ENCODE results near the gene DPP3. TPM values are rescaled to one million over a fixed set of nuclear protein-coding genes. Genes with fewer than 3 reads are reported as not detected.
"Not testable (repeated sequence)": the region's sequence is repeated elsewhere in the genome, so short reads cannot be mapped to it uniquely, and the experiment has no call there.

The DPP3 gene
- total RNA-seq, 4 donors from 2014 or later, result 15.5 to 48.5 (median 20.1) TPM

DNA sequence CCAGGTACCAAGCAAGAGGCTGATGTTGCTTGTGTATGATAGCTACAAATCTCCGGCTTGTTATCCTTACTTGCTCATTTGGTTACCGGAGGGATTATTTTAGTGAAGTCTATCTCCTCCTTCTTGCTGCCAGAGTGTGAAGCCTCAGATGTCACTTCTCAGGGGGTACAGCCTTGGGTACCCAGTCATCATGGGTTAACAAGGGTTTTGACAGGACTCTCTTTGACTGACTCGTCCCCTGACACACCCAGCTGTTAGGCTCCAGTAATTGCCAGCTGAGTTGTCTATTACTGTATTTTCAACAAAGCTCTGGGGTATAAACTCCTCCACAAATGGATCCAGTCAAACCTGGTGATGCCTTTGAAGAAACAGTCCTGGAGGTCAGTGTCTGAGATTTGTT lies 25.4 kb upstream of the DPP3 start:
- intact Hi-C loops (cut with DNase I; ENCODE audit: low total_unique reads), result no loop called here
- WGBS, 2 donors, result 61 to 72% methylated on average over 3 of the region's 3 CpGs
- TF ChIP-seq, protein P1, sequence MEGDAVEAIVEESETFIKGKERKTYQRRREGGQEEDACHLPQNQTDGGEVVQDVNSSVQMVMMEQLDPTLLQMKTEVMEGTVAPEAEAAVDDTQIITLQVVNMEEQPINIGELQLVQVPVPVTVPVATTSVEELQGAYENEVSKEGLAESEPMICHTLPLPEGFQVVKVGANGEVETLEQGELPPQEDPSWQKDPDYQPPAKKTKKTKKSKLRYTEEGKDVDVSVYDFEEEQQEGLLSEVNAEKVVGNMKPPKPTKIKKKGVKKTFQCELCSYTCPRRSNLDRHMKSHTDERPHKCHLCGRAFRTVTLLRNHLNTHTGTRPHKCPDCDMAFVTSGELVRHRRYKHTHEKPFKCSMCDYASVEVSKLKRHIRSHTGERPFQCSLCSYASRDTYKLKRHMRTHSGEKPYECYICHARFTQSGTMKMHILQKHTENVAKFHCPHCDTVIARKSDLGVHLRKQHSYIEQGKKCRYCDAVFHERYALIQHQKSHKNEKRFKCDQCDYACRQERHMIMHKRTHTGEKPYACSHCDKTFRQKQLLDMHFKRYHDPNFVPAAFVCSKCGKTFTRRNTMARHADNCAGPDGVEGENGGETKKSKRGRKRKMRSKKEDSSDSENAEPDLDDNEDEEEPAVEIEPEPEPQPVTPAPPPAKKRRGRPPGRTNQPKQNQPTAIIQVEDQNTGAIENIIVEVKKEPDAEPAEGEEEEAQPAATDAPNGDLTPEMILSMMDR (IDR thresholded peaks at IDR 0.05), result no peak
- H3K4me3 ChIP-seq (ENCODE audit: low read depth, poor library complexity, severe bottlenecking), result no peak overlapping the region
- no peak for DNase-seq (ENCODE audit: low spot score in 2 of 2)

DNA sequence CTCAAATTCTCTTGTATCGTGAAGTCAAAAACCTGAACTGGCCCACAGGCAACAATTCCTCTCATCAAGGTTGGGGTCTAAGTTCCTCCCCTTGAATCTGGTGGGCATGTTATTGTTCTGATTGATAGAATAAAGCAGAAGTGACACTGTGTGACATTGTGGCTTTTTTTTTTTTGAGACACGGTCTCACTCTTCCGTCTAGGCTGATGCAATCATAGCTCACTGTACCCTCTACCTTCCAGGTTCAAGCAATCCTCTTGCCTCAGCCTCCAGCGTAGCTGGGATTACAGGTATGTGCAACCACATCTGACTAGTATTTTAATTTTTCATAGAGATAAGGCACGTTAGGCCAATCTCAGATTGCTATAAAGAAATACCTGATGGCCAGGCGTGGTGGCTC lies 22.4 kb upstream of the DPP3 start:
- intact Hi-C loops (cut with DNase I; ENCODE audit: low total_unique reads), result no loop called here
- 89 to 93% methylated on average over 6 of the region's 6 CpGs for WGBS, 2 donors
- no peak for TF ChIP-seq POLR2A (IDR thresholded peaks at IDR 0.05)
- TF ChIP-seq, protein P1 (IDR thresholded peaks at IDR 0.05), result no peak
- DNase-seq (ENCODE audit: low spot score in 2 of 2), result no peak
- no peak overlapping the region for H3K4me3 ChIP-seq (ENCODE audit: low read depth, poor library complexity, severe bottlenecking)

DNA sequence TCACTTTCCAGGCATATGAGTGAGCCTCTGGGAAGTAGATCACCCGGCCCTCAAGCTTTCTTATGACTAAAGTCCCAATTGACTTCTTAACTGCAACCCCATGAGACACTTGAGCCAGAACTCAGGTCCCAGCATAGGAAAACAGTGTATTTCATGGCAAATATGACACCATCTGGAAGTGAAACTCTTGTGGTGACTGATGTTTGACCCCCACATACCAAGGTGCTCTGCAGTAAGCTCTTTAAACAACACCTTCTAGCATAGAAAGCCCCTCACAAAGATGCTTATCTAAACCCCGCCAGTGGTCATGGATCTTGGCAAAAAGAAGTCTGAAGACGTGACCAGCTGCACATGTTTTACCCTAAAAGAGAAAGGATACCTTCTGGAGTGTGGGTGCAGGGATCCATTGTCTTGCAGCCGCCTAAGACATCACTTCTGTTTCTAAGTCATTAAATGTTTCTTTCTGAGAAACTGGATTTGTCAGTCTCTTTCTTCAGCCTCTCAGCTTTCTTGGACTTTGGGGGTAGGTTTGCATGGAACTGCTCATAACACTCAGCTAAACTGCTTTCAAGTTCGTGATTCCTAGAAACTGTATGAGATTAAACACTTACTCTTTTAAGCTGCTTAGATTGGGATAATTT lies 21.0 kb upstream of the DPP3 start:
- H3K4me3 ChIP-seq (ENCODE audit: low read depth, poor library complexity, severe bottlenecking), result no peak overlapping the region
- DNase-seq (ENCODE audit: low spot score in 2 of 2), result no peak
- intact Hi-C loops (cut with DNase I; ENCODE audit: low total_unique reads), result no loop called here
- WGBS, 2 donors, result 67 to 78% methylated on average over 5 of the region's 5 CpGs
- no peak for TF ChIP-seq POLR2A (IDR thresholded peaks at IDR 0.05)
- TF ChIP-seq, protein P1 (IDR thresholded peaks at IDR 0.05), result no peak

DNA sequence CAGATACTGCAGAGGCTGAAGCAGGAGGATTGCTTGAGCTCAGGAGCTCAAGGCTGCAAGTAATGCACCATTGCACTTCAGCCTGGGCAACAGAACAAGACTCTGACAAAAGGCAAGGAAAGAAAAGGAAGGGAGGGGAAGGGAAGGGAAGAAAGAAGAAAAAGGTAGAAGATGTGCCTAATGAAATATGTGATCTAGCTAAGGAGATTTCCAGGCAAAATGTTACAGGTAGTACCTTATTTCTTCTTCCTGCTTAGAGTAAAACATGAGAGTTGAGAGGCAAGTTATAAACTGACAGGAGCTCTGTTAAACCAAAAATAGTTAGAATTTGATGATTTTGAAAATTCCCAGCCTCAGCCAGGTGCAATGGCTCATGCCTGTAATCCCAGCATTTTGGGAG lies 18.2 kb upstream of the DPP3 start:
- no peak for DNase-seq (ENCODE audit: low spot score in 2 of 2)
- H3K4me3 ChIP-seq (ENCODE audit: low read depth, poor library complexity, severe bottlenecking), result no peak overlapping the region
- TF ChIP-seq, protein P1 (IDR thresholded peaks at IDR 0.05), result no peak
- no peak for TF ChIP-seq POLR2A (IDR thresholded peaks at IDR 0.05)
- intact Hi-C loops (cut with DNase I; ENCODE audit: low total_unique reads), result no loop called here

DNA sequence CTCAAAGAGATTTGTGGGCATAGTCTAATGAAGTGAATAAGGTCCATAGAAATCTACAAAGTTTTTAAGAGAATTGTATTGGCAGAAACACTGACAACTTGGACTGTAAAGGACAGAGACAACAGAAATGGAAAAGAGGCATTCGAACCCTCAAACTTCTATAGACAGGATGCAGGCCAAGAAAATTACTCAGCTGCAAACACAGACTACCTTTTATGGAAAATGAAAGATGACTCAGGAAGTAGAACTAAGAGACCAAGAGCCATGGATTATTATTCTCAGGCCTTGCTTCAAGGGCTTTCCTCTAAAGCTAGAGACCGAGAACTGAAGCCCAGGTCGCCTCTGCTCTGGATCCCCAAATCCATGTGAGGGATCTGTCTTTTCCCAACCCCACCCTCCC lies 17.3 kb upstream of the DPP3 start:
- intact Hi-C loops (cut with DNase I; ENCODE audit: low total_unique reads), result no loop called here
- TF ChIP-seq, protein P1 (IDR thresholded peaks at IDR 0.05), result no peak
- TF ChIP-seq POLR2A (IDR thresholded peaks at IDR 0.05), result no peak
- 91% methylated on average over 3 of the region's 3 CpGs for WGBS, 2 donors
- DNase-seq (ENCODE audit: low spot score in 2 of 2), result no peak
- H3K4me3 ChIP-seq (ENCODE audit: low read depth, poor library complexity, severe bottlenecking), result no peak overlapping the region

DNA sequence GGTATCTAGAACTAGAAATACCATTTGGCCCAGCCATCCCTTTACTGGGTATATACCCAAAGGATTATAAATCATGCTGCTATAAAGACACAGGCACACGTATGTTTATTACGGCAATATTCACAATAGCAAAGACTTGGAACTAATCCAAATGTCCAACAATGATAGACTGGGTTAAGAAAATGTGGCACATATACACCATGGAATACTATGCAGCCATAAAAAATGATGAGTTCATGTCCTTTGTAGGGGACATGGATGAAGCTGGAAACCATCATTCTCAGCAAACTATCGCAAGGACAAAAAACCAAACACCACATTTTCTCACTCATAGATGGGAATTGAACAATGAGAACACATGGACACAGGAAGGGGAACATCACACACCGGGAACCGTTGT lies 16.1 kb upstream of the DPP3 start:
- DNase-seq (ENCODE audit: low spot score in 2 of 2); H3K4me3 ChIP-seq (ENCODE audit: low read depth, poor library complexity, severe bottlenecking); intact Hi-C loops (cut with DNase I; ENCODE audit: low total_unique reads): not testable (repeated sequence)
- 87 to 90% methylated on average over 5 of the region's 5 CpGs for WGBS, 2 donors

All from lower leg skin (tissue), 4 donors.